GM12878 (cell line): Measurements from ENCODE around the gene TTYH3.

Experiments used
- EGR1 ChIP-seq, 2 experiments: IDR thresholded peaks; 1 replicate in 1 of 2; 2 replicates in 1 of 2; pipeline ENCODE4 v1.6.1; 2011 to 2012; ENCODE audit warnings: low read depth in 2 of 2, low read length in 2 of 2, borderline replicate concordance in 1 of 2, mild to moderate bottlenecking in 1 of 2, moderate library complexity in 1 of 2
- HDAC2 ChIP-seq: fragments of 200-600 bp; sonication (generic); IDR thresholded peaks from 2 replicates; pipeline ENCODE4 v1.6.1; 2017
- POLR2A ChIP-seq: IDR thresholded peaks from 2 replicates; pipeline ENCODE4 v1.6.1; 2011; ENCODE audit warnings: low read depth, mild to moderate bottlenecking, low read length
- RAD21 ChIP-seq: IDR thresholded peaks from 2 replicates; pipeline ENCODE4 v1.6.1; 2011; ENCODE audit warnings: mild to moderate bottlenecking, low read depth, low read length, moderate library complexity; ENCODE audit not compliant: insufficient read depth
- SMC3 ChIP-seq: IDR thresholded peaks from 2 replicates; pipeline ENCODE4 v1.6.1; 2011; ENCODE audit warnings: low read length, improper control_type of control experiment, borderline replicate concordance

GRCh38 chr7:2710286-2710655 is 78.5 kb downstream of the TTYH3 start:
- TF ChIP-seq HDAC2 (no peak), POLR2A (0 out of 2 replicates have a peak, but pooled peaks have one; percentile 4), RAD21 (peak; percentile 17; the same call in 1 of the 2 replicates), EGR1 (IDR thresholded peaks at IDR 0.05; ENCODE audit: borderline replicate concordance in 1 of 2, low read depth in 2 of 2, low read length in 2 of 2) (no peak), SMC3 (no peak)
